ENCODE data around the gene VPS39. TPM values are rescaled to one million over a fixed set of nuclear protein-coding genes. Genes with fewer than 3 reads are reported as not detected.
A peak's percentile ranks its signal among the peaks of the same experiment; 100 is the strongest.

The VPS39 gene
- total and polyA plus RNA-seq, 2 of the 13 experiments (the other 11 are each of a cell fraction or from before 2014, with no cell fraction given): 22.9 to 32.0 TPM

DNA sequence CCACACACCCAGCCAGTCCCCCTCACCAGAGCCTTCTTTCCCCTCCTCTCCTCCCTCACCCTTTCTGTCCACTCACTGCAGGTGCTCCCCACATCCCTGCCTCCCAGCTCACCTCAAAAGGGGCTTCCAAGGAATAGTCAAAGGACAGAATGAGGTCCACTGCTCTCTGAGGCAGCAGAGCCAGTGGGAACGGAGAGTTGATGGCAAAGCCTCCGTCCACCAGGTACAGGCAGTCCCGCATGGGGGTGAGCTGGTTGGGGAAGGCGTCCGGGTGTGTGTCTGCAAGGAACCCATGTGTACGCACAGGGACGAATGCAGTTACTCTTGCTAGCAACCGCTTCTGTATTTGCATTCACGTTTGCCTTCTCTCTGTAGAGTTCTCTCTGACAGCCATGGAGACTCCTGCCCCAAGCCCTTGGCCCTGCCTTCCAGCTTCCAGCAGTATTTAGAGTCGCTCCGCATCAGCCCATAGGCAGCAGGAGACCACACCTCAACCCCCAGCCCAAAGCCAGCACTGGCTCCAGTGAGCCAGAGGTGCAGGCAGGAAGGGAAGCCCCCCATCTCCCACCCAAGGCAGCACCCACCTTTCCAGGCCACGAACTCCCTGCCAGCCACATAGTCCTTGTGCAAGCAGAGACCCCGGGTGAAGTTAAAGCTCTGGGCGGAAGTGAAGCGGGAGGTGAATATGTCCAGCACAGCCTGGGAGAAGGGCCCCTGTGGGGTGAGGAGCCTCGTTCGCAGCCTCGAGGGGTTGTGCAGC is 64.1 kb downstream of the VPS39 start (continued):
- no peak for TF ChIP-seq ZNF503 (CRISPR knock-in tag; IDR thresholded peaks at IDR 0.05)
- TF ChIP-seq ZKSCAN1 (IDR thresholded peaks at IDR 0.05; ENCODE audit: low read length): no peak
- no peak for TF ChIP-seq HMG20A (CRISPR knock-in tag; IDR thresholded peaks at IDR 0.05; ENCODE audit: borderline replicate concordance)
- no peak for TF ChIP-seq ZNF615 (CRISPR knock-in tag; IDR thresholded peaks at IDR 0.05; ENCODE audit: borderline replicate concordance)
- TF ChIP-seq GPN1 (CRISPR knock-in tag; IDR thresholded peaks at IDR 0.05; ENCODE audit: borderline replicate concordance): no peak
- TF ChIP-seq SIN3A (IDR thresholded peaks at IDR 0.05; ENCODE audit: borderline replicate concordance, low read depth, low read length): no peak
- TF ChIP-seq ZNF703 (CRISPR knock-in tag; IDR thresholded peaks at IDR 0.05; ENCODE audit: borderline replicate concordance): no peak
- TF ChIP-seq CCDC6 (CRISPR knock-in tag; IDR thresholded peaks at IDR 0.05): no peak
- TF ChIP-seq ZFP41 (CRISPR knock-in tag; IDR thresholded peaks at IDR 0.05; ENCODE audit: borderline replicate concordance): no peak
- TF ChIP-seq, protein P1, sequence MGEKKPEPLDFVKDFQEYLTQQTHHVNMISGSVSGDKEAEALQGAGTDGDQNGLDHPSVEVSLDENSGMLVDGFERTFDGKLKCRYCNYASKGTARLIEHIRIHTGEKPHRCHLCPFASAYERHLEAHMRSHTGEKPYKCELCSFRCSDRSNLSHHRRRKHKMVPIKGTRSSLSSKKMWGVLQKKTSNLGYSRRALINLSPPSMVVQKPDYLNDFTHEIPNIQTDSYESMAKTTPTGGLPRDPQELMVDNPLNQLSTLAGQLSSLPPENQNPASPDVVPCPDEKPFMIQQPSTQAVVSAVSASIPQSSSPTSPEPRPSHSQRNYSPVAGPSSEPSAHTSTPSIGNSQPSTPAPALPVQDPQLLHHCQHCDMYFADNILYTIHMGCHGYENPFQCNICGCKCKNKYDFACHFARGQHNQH (CRISPR knock-in tag; IDR thresholded peaks at IDR 0.05): no peak

- H2AFZ ChIP-seq (ENCODE audit: low read length): no peak overlapping the region
- no peaks in the 10 kb centered on the region for H4K20me1 ChIP-seq (ENCODE audit: insufficient read depth, low read length)
- no peaks in the 10 kb centered on the region for H3K79me2 ChIP-seq (ENCODE audit: insufficient read depth, low read length)
- H3K9me3 ChIP-seq (ENCODE audit: low read length): peaks cover 15% of the 10 kb centered on the region
- in situ Hi-C loops (cut with HindIII; ENCODE audit: extremely low pct_ligation_motif_present, low pct_unique_long_range_greater_than_20kb): no loop called here
- H3K36me3 ChIP-seq (replicated peaks in 1 of 2; ENCODE audit: control insufficient read depth in 1 of 2, insufficient read depth in 2 of 2, low read length in 2 of 2): no peaks in the 10 kb centered on the region
- CTCF ChIA-PET (ENCODE audit: low intra/inter-chr PET ratio, low total read pairs): no interaction called here
- BruUV-seq (replicated peaks): no TSS peak
- H3K27ac ChIP-seq (ENCODE audit: extremely low read length, insufficient read depth, low read length): no peak overlapping the region
- TF ChIP-seq, protein P2, sequence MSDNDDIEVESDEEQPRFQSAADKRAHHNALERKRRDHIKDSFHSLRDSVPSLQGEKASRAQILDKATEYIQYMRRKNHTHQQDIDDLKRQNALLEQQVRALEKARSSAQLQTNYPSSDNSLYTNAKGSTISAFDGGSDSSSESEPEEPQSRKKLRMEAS (IDR thresholded peaks at IDR 0.05): no peak
- TF ChIP-seq HOXA5 (CRISPR knock-in tag; IDR thresholded peaks at IDR 0.05) (no peak), TFAP4 (IDR thresholded peaks at IDR 0.05; ENCODE audit: borderline replicate concordance, low read depth) (no peak), RFX1 (IDR thresholded peaks at IDR 0.05) (peak; percentile 52; the same call in 1 of the 2 replicates)
- POLR2A ChIA-PET: no interaction called here
- 46% methylated on average over 4 of the region's 4 CpGs for WGBS (ENCODE audit: low lambda C conversion rate)
- no peak overlapping the region for H3K9ac ChIP-seq (ENCODE audit: insufficient read depth, low read depth, low read length)
- peaks cover 43% of the 10 kb centered on the region for H3K4me1 ChIP-seq (ENCODE audit: insufficient read depth, low read length)
- H3K4me3 ChIP-seq (replicated peaks in 1 of 3; ENCODE audit: insufficient read depth in 1 of 3, low read depth in 2 of 3, low read length in 3 of 3): no peak overlapping the region
- no peak overlapping the region for H3K4me2 ChIP-seq (ENCODE audit: low read depth, low read length)
- DNase-seq (ENCODE audit: low spot score) (no peak), ATAC-seq (no peak), FAIRE-seq (no peak)
- peaks cover 0 to 29% of the 10 kb centered on the region in 2 experiments; a peak in 2 of 5 replicates for H3K27me3 ChIP-seq (ENCODE audit: control insufficient read depth in 1 of 2, insufficient read depth in 2 of 2, low read length in 2 of 2)
- intact Hi-C loops (cut with micrococcal nuclease; ENCODE audit: unreplicated experiment): no loop called here
Observed at GRCh38 chr15:42143356-42143755, 64.7 kb downstream of the VPS39 start.

Measured in HepG2 (cell line).